ENCODE measurements around the gene PGM2L1. TPM values are rescaled to one million over a fixed set of nuclear protein-coding genes. Genes with fewer than 3 reads are reported as not detected.
"Not testable (repeated sequence)": the region's sequence is repeated elsewhere in the genome, so short reads cannot be mapped to it uniquely, and the experiment has no call there.

PGM2L1 gene
- polyA plus RNA-seq, 1 donor: 6.7 TPM

GRCh38 chr11:74373382-74373781, 24.9 kb downstream of the PGM2L1 start:
- no peak for DNase-seq

DNA sequence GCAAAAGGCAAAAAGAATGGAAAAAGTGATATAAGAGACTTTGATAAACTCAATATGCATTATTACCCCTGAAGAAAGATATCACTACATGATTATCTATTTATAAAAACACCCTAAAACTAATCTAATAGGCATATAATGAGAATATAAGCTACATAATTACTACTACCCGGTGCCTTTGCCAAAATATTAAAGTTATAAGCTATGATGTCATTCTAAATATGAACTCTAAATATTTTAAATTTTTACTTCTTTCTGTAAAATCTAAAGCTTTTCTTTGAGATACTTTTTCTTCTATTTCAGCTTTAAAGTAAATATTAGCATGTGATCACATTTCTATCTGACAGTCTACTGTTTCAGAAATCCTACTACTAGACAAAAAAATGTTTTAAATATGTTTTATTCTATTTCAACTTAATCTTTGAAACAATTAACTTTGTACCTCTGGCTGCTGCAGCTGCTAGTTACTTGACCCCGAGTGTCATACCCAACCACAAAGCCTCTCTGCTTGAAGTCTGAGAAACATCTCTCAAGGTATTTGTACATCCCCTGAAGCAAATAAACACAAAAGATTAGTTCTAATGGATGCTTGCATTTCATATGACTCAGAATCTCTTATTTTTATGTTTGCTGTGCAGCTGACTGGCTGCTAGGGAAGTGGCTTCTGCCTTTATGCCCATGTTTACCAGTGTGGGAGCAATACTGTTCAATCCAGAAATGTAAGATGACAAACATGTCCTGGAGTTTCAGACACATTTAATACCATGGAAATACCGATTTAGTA, 26.8 kb downstream of the PGM2L1 start:
- H3K36me3 ChIP-seq (ENCODE audit: control insufficient read depth, insufficient read depth, low read length): no peaks in the 10 kb centered on the region
- H3K4me3 ChIP-seq (ENCODE audit: low read length): no peak overlapping the region
- no peak for DNase-seq
- 67% methylated on average over 1 of the region's 3 CpGs for WGBS (ENCODE audit: insufficient coverage, low lambda C conversion rate)
- H3K27me3 ChIP-seq (ENCODE audit: control insufficient read depth, insufficient read depth, low read length): no peaks in the 10 kb centered on the region
- H3K27ac ChIP-seq (ENCODE audit: low read length): no peak overlapping the region
- H3K4me1 ChIP-seq (ENCODE audit: control insufficient read depth, insufficient read depth, low read length): no peaks in the 10 kb centered on the region
- no peaks in the 10 kb centered on the region for H3K9me3 ChIP-seq (ENCODE audit: control insufficient read depth, low read depth, low read length)

More at GRCh38 chr11:74373382-74373781, 24.9 kb downstream of the PGM2L1 start:
- no peaks in the 10 kb centered on the region for H3K36me3 ChIP-seq (ENCODE audit: control insufficient read depth, insufficient read depth, low read length)
- no peak overlapping the region for H3K4me3 ChIP-seq (ENCODE audit: low read length)
- no peaks in the 10 kb centered on the region for H3K27me3 ChIP-seq (ENCODE audit: control insufficient read depth, insufficient read depth, low read length)
- no peak overlapping the region for H3K27ac ChIP-seq (ENCODE audit: low read length)
- H3K4me1 ChIP-seq (ENCODE audit: control insufficient read depth, insufficient read depth, low read length): no peaks in the 10 kb centered on the region
- H3K9me3 ChIP-seq (ENCODE audit: control insufficient read depth, low read depth, low read length): no peaks in the 10 kb centered on the region

GRCh38 chr11:74370123-74370522, 28.1 kb downstream of the PGM2L1 start:
- Histone ChIP-seq H3K27me3 (ENCODE audit: control insufficient read depth, insufficient read depth, low read length) (no peaks in the 10 kb centered on the region), H3K4me3 (ENCODE audit: low read length) (no peak overlapping the region), H3K4me1 (ENCODE audit: control insufficient read depth, insufficient read depth, low read length) (no peaks in the 10 kb centered on the region), H3K27ac (ENCODE audit: low read length) (no peak overlapping the region), H3K36me3 (ENCODE audit: control insufficient read depth, insufficient read depth, low read length) (no peaks in the 10 kb centered on the region), H3K9me3 (ENCODE audit: control insufficient read depth, low read depth, low read length) (no peaks in the 10 kb centered on the region)
- WGBS (ENCODE audit: insufficient coverage, low lambda C conversion rate): 80% methylated on average over 1 of the region's 2 CpGs
- DNase-seq: no peak

DNA sequence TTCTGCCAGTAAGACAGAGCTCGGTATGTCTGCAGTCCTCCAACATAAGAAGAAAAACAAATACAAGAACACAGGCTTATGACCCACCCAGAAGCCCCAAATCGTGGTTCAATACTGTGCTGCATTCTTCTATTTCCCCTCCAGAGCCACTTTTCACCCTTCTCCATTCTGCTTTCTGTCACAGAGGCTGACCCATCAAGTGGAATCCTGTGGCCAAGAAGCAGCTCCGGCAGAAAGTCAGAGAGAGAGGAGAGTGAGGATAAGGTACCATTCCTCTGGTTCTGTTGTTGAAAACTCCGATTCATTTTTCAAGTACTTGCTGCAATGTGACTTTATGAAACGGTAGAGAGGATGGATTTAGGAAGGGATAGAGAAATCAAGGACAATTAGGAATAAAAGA, 30.4 kb downstream of the PGM2L1 start:
- Histone ChIP-seq H3K27me3 (ENCODE audit: control insufficient read depth, insufficient read depth, low read length) (no peaks in the 10 kb centered on the region), H3K4me1 (ENCODE audit: control insufficient read depth, insufficient read depth, low read length) (no peaks in the 10 kb centered on the region), H3K27ac (ENCODE audit: low read length) (no peak overlapping the region), H3K4me3 (ENCODE audit: low read length) (no peak overlapping the region), H3K36me3 (ENCODE audit: control insufficient read depth, insufficient read depth, low read length) (no peaks in the 10 kb centered on the region), H3K9me3 (ENCODE audit: control insufficient read depth, low read depth, low read length) (no peaks in the 10 kb centered on the region)
- WGBS (ENCODE audit: insufficient coverage, low lambda C conversion rate): 96% methylated on average over 4 of the region's 5 CpGs
- no peak for DNase-seq

DNA sequence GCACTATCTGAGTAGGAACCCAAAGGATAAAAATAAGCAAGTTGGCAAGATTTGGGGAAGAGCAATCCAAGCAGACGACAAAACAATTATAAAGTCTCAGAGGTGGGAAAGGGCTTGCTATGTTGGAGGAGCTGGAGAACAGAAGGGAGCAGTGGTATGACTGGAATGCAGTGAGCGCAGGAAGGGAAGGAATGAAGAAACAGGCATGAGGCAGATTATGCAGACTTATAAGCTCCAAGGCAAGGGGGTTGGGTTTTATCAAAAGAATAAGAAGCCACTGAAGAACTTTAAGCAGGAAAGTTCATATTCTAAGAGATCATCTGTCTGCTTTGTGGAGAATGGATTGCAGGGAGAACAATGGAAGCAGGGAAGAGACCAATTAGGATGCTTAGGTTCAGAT, 31.7 kb downstream of the PGM2L1 start:
- Histone ChIP-seq H3K4me3 (ENCODE audit: low read length) (no peak overlapping the region), H3K9me3 (ENCODE audit: control insufficient read depth, low read depth, low read length) (no peaks in the 10 kb centered on the region), H3K27ac (ENCODE audit: low read length) (no peak overlapping the region), H3K4me1 (ENCODE audit: control insufficient read depth, insufficient read depth, low read length) (no peaks in the 10 kb centered on the region), H3K36me3 (ENCODE audit: control insufficient read depth, insufficient read depth, low read length) (no peaks in the 10 kb centered on the region), H3K27me3 (ENCODE audit: control insufficient read depth, insufficient read depth, low read length) (no peaks in the 10 kb centered on the region)
- DNase-seq: no peak
- WGBS (ENCODE audit: insufficient coverage, low lambda C conversion rate): 92% methylated on average over 2 of the region's 2 CpGs

- H3K36me3 ChIP-seq (ENCODE audit: control insufficient read depth, insufficient read depth, low read length); H3K4me3 ChIP-seq (ENCODE audit: low read length); H3K27ac ChIP-seq (ENCODE audit: low read length); H3K9me3 ChIP-seq (ENCODE audit: control insufficient read depth, low read depth, low read length); H3K27me3 ChIP-seq (ENCODE audit: control insufficient read depth, insufficient read depth, low read length); H3K4me1 ChIP-seq (ENCODE audit: control insufficient read depth, insufficient read depth, low read length); DNase-seq: not testable (repeated sequence)
- no CpG with 5 or more reads among the region's 3 CpGs for WGBS (ENCODE audit: insufficient coverage, low lambda C conversion rate)
Measured at GRCh38 chr11:74365805-74366204, 32.4 kb downstream of the PGM2L1 start.

GRCh38 chr11:74357449-74357848, 40.8 kb downstream of the PGM2L1 start:
- 83% methylated on average over 1 of the region's 1 CpG for WGBS (ENCODE audit: insufficient coverage, low lambda C conversion rate)
- no peak for DNase-seq
- Histone ChIP-seq H3K4me1 (ENCODE audit: control insufficient read depth, insufficient read depth, low read length) (no peaks in the 10 kb centered on the region), H3K27ac (ENCODE audit: low read length) (no peak overlapping the region), H3K9me3 (ENCODE audit: control insufficient read depth, low read depth, low read length) (peaks cover 12% of the 10 kb centered on the region), H3K4me3 (ENCODE audit: low read length) (no peak overlapping the region), H3K36me3 (ENCODE audit: control insufficient read depth, insufficient read depth, low read length) (no peaks in the 10 kb centered on the region), H3K27me3 (ENCODE audit: control insufficient read depth, insufficient read depth, low read length) (no peaks in the 10 kb centered on the region)

DNA sequence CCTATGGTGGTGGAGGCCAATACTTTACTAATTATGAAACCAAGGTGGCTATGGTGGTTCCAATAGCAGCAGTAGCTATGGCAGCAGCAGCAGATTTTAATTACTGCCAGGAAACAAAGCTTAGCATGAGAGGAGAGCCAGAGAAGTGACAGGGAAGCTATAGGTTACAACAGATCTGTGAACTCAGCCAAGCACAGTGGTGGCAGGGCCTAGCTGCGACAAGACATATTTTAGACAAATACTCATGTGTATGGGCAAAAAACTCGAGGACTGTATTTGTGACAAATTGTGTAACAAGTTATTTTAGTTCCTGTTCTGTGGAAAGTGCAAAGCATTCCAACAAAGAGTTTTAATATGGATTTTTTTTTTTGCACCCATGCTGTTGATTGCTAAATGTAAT, 42.6 kb downstream of the PGM2L1 start:
- no peaks in the 10 kb centered on the region for H3K36me3 ChIP-seq (ENCODE audit: control insufficient read depth, insufficient read depth, low read length)
- no peaks in the 10 kb centered on the region for H3K27me3 ChIP-seq (ENCODE audit: control insufficient read depth, insufficient read depth, low read length)
- DNase-seq: no peak
- H3K9me3 ChIP-seq (ENCODE audit: control insufficient read depth, low read depth, low read length): peaks cover 8% of the 10 kb centered on the region
- H3K4me3 ChIP-seq (ENCODE audit: low read length): no peak overlapping the region
- H3K4me1 ChIP-seq (ENCODE audit: control insufficient read depth, insufficient read depth, low read length): no peaks in the 10 kb centered on the region
- WGBS (ENCODE audit: insufficient coverage, low lambda C conversion rate): 100% methylated on average over 1 of the region's 2 CpGs
- H3K27ac ChIP-seq (ENCODE audit: low read length): no peak overlapping the region

GRCh38 chr11:74354036-74354435, 44.2 kb downstream of the PGM2L1 start:
- H3K36me3 ChIP-seq (ENCODE audit: control insufficient read depth, insufficient read depth, low read length): no peaks in the 10 kb centered on the region
- no peak for DNase-seq
- no CpG with 5 or more reads among the region's 3 CpGs for WGBS (ENCODE audit: insufficient coverage, low lambda C conversion rate)
- no peak overlapping the region for H3K4me3 ChIP-seq (ENCODE audit: low read length)
- no peaks in the 10 kb centered on the region for H3K27me3 ChIP-seq (ENCODE audit: control insufficient read depth, insufficient read depth, low read length)
- H3K4me1 ChIP-seq (ENCODE audit: control insufficient read depth, insufficient read depth, low read length): no peaks in the 10 kb centered on the region
- H3K27ac ChIP-seq (ENCODE audit: low read length): no peak overlapping the region
- H3K9me3 ChIP-seq (ENCODE audit: control insufficient read depth, low read depth, low read length): no peaks in the 10 kb centered on the region

DNA sequence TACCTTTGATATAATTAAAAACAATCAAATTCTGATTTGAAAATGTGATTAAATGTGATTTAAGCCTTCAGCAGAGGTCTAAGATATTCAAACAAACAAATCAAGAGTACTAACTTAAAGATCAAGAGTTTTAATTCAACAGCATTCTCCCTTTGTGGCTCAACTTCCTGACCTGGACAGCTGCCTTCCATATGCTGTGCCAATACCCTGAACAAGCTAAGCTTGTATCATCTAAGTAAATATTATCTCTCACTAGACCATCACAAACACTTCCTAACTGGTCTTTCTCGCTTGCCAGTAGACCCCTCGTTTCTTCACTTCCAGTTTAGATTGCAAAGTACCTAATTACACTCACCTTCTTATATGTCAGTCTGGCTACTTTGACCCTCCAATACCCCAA, 50.9 kb downstream of the PGM2L1 start:
- Histone ChIP-seq H3K9me3 (ENCODE audit: control insufficient read depth, low read depth, low read length) (no peaks in the 10 kb centered on the region), H3K4me3 (ENCODE audit: low read length) (no peak overlapping the region), H3K4me1 (ENCODE audit: control insufficient read depth, insufficient read depth, low read length) (no peaks in the 10 kb centered on the region), H3K36me3 (ENCODE audit: control insufficient read depth, insufficient read depth, low read length) (no peaks in the 10 kb centered on the region), H3K27me3 (ENCODE audit: control insufficient read depth, insufficient read depth, low read length) (no peaks in the 10 kb centered on the region), H3K27ac (ENCODE audit: low read length) (no peak overlapping the region)
- no CpG with 5 or more reads among the region's 2 CpGs for WGBS (ENCODE audit: insufficient coverage, low lambda C conversion rate)
- no peak for DNase-seq

DNA sequence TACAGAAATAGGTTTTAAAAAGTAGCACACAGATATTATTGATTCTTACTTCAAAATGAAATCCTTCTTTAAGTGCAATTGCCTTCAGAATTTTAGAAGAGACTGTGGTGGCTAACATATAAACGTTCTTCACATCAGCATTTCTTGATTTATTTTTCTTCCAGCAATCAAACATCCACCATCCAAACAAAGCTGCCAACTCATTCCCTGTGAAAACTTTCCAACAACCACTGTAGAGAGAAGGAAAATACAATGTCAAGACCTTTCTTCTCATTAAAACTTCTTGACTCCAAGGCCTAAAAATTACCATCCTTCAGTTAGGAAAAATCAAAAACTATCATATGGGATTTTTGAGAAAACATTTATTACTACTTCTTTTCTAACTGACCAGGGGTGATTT, 52.8 kb downstream of the PGM2L1 start:
- WGBS (ENCODE audit: insufficient coverage, low lambda C conversion rate): 80% methylated on average over 1 of the region's 1 CpG
- H3K27me3 ChIP-seq (ENCODE audit: control insufficient read depth, insufficient read depth, low read length): no peaks in the 10 kb centered on the region
- no peak for DNase-seq

More for the DNA sequence above, 52.8 kb downstream of the PGM2L1 start:
- Histone ChIP-seq H3K9me3 (ENCODE audit: control insufficient read depth, low read depth, low read length) (no peaks in the 10 kb centered on the region), H3K4me1 (ENCODE audit: control insufficient read depth, insufficient read depth, low read length) (no peaks in the 10 kb centered on the region), H3K27ac (ENCODE audit: low read length) (no peak overlapping the region), H3K36me3 (ENCODE audit: control insufficient read depth, insufficient read depth, low read length) (no peaks in the 10 kb centered on the region), H3K4me3 (ENCODE audit: low read length) (no peak overlapping the region)
